HG03354 (cell line): Measurements from ENCODE around the gene NFAT5.

Experiments used
- ATAC-seq: cut with Tn5 transposase; IDR thresholded peaks from one replicate; pipeline ENCODE4 v1.9.1; 2021; ENCODE audit warnings: mild to moderate bottlenecking; ENCODE audit not compliant: unreplicated experiment, poor library complexity, severe bottlenecking

Gene NFAT5

DNA sequence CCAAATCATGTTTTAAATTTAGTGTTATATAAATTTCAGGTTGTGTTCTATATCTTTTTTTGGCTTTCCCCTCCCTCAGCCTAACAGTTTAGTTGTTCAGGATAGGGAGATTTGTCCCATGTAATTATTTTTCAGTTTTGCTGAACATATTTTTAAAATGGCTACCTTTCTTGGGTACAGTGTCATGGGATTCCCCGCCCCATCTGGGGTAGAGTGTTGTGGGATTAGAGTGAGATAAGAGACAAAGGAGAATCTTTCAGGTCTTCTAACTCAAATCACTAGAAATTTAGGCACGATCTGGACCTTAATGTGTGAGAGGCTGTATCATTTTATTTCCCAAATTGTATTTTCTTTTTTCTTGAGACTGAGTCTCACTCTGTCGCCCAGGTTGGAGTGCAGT, 24.8 kb downstream of the NFAT5 start:
- ATAC-seq, result no peak

DNA sequence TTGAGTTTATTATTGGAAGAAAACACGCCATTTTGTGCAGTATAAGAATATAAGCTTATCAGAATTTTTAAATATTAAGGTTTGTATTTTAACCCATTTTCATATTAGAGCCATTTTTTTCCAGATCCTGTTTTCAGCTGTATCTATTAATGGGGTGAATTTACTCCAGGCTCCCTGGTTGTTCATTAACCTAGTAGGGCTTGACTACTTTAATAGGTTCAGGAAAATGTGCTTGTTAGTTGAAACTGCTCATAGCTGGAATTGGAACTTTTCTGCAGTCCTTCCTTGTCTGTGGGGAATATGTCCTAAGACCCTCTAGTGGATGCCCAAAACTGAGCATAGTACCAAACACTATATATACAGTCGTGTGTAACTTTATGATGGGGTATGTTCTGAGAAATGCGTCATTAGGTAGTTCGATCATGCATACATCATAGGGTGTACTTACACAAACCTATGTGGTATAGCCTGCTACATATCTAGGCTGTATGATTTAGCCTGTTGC, 28.0 kb downstream of the NFAT5 start:
- ATAC-seq, result no peak

DNA sequence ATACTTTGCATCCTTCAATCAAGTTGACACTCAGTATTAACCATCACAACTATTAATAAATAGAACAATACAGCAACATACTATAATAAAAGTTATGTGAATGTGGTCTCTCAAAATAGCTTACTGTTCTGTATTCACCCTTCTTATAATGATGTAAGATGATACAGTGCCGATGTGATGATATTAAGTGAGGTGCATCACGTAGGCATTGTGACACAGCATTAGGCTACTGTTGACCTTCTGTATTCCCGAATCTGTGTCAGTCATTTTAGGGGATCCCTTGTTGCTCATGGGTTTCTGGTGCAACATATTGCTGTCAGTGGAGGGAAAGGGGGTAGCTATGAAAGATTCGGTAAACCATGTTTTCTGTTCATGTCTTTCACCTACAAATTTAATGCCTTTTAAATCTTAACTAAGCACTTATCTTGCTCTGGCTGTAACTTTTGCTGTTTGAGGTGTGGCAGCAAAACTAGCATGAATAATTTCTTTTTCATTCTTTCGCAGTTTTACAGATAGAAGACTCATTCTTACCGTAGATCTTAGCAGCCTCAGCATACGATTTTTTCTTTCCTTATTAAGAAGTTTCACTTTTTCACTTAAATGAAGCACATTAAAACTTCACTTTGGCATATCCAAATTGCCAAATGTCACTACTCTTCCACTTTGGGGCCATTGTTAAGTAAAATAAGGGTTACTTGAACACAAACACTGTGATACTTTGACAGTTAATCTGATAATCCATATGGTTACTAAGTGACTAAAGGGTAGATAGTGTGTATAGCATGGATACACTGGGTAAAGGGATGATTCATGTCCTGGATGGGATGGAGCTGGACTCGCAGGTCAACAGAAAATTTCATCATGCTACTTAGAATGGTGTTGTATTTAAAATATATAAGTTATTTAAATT, 29.6 kb downstream of the NFAT5 start:
- ATAC-seq, result no peak

DNA sequence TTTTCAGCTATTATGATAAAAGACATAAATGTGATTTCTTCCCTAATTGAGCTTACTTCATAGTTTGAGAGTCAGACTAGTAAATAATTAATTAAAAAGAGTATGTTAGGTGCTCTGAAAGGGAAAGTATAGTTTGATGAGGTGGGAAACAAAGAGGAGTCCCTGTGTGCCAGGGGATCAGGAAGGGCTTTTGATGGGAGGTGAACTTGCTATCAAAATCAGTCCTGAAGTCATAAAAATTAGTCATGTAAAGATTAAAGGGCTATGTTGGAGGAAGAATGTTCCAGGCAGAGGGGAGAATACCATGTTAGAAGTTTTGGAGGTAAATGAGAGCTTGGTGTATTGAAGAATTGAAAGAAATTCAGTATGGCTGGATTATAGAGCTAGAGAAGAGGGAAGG, 31.0 kb downstream of the NFAT5 start:
- no peak for ATAC-seq

- no peak for ATAC-seq
Observed at GRCh38 chr16:69598045-69598444, 32.3 kb downstream of the NFAT5 start.

GRCh38 chr16:69599731-69600130, 34.0 kb downstream of the NFAT5 start:
- no peak for ATAC-seq

DNA sequence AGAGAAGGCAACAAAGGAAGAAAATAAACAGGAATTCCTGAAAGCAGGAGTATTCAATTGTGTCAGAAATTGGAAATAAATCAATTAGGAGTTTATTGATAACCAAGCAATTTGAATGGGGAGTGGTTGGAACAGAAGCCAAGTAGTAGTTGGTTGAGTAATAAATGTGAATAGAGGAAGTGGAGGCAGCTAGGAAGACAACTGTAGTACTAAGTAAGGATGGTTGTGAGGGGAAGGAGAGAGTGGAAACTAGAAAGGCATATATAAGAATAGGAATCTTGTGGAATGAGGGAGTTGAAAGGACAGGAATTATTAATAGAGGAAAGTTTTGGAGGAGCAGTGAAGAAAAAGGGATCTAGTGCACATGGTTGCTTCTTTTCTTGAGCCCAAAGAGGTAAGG, 34.4 kb downstream of the NFAT5 start:
- ATAC-seq, result no peak

DNA sequence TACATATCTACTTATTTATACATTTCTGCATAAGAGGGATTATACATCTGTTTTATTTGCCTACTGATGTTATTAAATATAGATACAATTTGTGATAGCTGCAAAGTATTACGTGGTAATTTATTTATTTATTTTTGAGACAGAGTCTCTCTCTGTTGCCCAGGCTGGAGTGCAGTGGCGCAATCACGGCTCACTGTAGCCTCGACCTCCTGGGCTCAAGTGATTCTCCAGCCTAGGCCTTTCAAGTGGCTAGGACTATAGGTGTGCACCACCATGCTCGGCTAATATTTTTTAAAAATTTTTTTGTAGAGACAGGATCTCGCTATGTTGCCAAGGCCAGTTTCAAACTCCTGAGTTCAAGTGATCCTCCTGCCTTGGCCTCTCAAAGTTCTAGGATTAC, 35.5 kb downstream of the NFAT5 start:
- ATAC-seq, result no peak

GRCh38 chr16:69606985-69607384, 41.2 kb downstream of the NFAT5 start:
- ATAC-seq, result no peak

DNA sequence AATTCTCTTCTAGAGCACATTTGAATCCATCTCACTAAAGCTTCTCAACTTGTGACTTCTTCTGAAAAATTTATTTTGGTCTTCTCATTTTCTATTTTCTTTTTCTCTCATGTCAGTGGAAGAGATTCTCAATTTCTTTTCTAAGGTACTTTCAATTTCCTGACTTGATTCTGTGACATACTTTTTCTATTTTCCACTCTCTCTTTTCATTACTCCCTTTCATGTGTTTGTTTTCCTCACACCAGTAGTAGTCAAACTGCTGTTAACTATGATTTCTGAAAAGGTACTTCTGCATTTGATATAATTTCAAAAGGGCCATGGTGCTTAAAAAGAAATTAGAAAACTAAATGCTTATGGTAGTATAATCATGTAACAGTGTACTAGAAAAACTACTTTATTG, 41.9 kb downstream of the NFAT5 start:
- no peak for ATAC-seq

DNA sequence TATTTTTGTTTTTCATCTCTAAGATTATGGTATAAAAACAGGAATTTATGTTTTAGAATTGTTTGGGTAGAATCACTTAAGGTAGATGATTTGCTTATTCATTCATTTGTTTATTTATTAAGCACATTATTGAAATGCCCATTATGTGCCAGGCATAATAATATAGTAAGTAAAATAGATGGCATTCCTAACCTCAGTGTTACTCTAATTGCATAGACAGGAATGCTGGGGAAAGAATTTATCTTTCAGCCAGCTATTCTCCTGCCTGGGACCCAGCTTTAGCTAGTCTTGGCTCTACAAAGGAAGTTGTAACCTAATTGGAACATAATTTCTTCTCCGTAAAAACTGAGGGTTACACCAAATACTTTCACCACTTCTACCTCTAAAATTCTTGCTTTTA, 44.6 kb downstream of the NFAT5 start:
- ATAC-seq, result no peak

- no peak for ATAC-seq
Observed at GRCh38 chr16:69611103-69611640, 45.4 kb downstream of the NFAT5 start.

DNA sequence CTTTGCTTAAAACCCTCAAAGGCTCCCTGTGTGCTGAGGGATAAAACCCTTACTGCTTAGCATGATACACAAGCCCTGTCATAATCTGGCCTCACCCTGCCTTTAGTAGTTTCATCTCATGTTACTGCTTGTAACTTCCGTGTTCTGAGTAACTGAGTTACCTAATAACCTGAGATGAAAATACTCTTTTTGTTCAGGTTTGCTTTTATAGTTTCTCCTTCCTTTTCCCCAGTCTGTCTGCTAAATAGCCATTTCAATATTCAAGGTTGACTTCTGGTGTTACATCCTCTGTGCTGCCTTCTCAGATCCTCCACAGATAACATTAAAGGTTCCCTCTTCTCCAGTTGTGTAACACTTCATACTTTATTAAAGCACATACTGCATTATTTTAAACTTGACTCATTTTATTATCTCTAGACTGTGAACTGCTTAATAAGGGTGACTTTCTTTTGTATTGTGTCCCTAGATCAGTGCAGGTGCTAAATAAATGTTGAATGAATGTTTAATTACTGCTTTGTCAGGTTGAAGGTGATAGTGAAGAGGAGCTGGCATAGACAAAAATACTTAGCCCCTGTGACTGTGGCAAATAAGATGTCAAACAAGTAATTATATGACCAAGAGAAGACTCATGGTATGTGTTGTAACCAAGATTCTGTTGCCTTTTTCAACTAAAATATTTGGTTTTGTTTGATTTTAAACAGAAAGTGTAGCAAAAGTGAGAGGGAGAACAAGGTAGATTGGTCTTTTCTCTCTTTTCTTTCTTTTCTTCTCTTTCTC, 47.8 kb downstream of the NFAT5 start:
- ATAC-seq, result peak; percentile 53

DNA sequence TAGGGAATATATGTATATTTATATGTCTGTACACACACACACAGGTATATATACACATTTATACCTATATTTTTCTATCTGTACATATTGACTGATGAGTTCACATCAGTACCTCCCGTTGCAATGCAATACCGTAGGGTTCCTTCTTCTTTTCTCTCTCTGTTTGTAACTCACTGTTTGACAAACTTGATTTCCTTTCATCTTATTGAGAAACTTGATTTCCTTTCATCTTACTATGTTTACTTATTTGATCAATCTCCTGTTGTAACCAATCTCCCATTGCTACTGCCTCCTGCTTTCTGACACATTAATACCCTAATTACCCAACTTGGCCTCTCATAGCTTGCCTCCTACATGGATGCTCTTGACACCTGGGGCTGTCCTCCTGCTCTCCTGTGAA, 49.8 kb downstream of the NFAT5 start:
- no peak for ATAC-seq

GRCh38 chr16:69616082-69616481, 50.3 kb downstream of the NFAT5 start:
- no peak for ATAC-seq

GRCh38 chr16:69618307-69618706, 52.5 kb downstream of the NFAT5 start:
- ATAC-seq, result no peak

DNA sequence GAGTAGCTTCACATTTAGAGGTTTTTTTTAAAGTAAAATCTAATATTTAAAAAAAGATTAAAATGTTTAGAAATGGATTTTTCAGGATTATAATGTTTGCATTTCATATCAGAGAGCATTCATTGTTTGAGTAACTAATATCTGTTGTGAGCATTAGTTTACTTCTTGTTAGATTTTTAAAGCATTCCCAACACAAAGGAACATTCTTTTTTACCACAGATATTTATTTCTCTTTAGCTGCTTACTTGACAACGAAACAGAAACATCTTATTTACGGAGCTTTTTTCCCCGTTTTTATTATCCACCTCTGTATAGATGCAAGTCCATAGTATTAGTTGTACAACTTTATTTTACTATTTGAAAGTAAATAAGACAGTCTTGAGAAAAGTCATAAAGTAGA, 53.0 kb downstream of the NFAT5 start:
- no peak for ATAC-seq

DNA sequence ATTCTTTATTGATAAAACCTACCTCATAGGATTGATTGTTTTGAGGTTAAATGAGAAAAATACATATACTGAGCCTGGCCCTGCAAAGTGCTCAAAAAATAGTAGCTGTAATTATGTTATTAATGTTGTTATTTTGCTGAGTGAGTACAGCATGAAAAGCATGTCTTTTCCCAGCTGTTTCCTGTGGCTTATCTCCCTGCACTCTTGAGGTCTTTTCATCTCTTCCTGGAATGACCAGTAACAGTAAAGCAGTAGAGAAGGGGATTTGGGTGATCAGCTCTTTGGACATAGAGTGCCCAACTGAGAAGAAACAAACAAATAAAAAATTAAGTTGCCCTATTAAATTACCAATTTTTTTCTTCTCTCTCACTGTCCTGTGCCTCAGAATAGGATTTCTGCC, 53.7 kb downstream of the NFAT5 start:
- no peak for ATAC-seq

- no peak for ATAC-seq
Observed at GRCh38 chr16:69620573-69620972, 54.8 kb downstream of the NFAT5 start.

DNA sequence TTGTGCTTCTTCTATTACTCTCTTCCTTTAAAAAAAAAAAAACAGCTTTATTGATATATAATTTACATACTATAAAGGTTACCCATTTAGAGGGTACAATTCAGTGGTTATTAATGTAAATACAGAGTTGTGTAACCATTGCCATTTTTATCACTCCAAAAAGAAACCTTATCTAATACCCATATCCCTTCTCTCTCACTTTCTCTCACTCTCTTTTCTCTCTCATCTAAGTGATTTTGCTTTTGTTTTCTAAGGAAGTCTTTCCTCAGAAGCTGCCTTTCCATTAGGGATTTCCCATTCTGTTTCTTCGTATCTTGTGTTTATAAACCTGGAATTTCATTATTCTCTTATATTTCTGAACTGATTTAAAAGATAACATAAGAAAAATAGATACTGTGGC, 55.5 kb downstream of the NFAT5 start:
- no peak for ATAC-seq

DNA sequence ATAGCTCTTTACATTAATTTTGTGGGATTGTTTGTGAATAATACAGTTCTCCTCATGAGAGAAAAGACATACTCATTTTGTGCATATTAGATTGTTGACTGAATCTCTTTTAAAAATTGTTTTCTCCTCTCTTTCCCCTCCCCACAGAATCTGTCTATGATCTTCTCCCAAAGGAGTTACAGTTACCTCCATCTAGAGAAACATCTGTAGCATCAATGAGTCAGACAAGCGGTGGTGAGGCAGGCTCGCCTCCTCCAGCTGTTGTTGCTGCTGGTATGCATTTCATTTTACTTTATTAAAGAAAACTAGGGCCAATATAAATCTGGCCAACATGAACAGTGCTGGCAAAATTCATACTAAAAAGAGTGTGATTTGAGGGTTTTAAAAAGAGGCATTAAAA, 60.5 kb downstream of the NFAT5 start:
- no peak for ATAC-seq
